ENCODE measurements around the gene H3-3A. TPM values are rescaled to one million over a fixed set of nuclear protein-coding genes. Genes with fewer than 3 reads are reported as not detected.

Gene H3-3A
- total RNA-seq, 4 donors from 2014 or later: 261 to 572 (median 348) TPM

DNA sequence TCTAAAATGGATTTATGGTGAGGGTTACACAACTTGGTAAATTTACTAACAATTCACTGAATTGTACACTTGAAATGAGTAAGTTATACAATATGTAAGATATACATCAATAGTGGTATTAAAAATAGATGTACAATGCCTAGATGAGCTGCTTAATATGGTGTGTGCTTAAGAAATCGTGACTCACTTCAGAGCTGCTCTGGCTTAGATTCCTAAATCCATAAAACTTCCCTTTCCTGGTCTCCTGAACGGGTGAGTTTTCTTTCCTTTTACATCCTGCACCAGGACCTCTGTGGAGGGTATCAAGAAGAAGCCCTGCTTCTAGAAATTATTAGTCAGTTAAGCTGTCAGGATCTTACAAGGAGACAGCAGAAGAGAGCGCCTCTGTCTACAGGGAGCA, 30.4 kb downstream of the H3-3A start:
- intact Hi-C loops (cut with DNase I; ENCODE audit: low total_unique reads): no loop called here
- Histone ChIP-seq H3K27me3 (no peaks in the 10 kb centered on the region), H3K4me1 (no peaks in the 10 kb centered on the region), H3K9me3 (no peaks in the 10 kb centered on the region), H3K27ac (no peak overlapping the region), H3K4me3 (no peak overlapping the region), H3K36me3 (no peaks in the 10 kb centered on the region)
- DNase-seq: no peak
- no peak for TF ChIP-seq POLR2A (IDR thresholded peaks at IDR 0.05)
- TF ChIP-seq, protein P1, sequence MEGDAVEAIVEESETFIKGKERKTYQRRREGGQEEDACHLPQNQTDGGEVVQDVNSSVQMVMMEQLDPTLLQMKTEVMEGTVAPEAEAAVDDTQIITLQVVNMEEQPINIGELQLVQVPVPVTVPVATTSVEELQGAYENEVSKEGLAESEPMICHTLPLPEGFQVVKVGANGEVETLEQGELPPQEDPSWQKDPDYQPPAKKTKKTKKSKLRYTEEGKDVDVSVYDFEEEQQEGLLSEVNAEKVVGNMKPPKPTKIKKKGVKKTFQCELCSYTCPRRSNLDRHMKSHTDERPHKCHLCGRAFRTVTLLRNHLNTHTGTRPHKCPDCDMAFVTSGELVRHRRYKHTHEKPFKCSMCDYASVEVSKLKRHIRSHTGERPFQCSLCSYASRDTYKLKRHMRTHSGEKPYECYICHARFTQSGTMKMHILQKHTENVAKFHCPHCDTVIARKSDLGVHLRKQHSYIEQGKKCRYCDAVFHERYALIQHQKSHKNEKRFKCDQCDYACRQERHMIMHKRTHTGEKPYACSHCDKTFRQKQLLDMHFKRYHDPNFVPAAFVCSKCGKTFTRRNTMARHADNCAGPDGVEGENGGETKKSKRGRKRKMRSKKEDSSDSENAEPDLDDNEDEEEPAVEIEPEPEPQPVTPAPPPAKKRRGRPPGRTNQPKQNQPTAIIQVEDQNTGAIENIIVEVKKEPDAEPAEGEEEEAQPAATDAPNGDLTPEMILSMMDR (IDR thresholded peaks at IDR 0.05): no peak

DNA sequence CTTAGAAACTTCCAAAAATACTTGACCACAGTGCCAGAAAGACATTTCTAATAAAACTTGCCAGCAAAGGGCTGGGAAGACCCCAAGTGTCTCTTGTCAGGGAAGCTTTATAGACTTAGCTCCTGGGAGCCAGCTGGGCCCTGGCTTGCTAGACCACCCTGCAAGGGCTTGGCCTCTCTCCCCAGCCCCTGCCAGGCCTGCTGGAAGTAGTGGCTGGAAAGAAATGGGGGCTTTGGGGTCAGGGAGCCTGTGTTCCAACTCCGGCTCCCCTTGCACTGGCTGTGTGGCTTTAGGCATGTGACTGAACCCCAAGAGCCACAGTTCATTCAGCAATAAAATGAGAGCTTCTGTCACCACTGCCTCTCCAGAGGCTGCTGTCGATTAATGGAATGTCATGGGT, 31.1 kb downstream of the H3-3A start:
- DNase-seq: no peak
- TF ChIP-seq POLR2A (IDR thresholded peaks at IDR 0.05): no peak
- TF ChIP-seq, protein P1 (IDR thresholded peaks at IDR 0.05): no peak
- Histone ChIP-seq H3K4me1 (no peaks in the 10 kb centered on the region), H3K4me3 (no peak overlapping the region), H3K27ac (no peak overlapping the region), H3K9me3 (no peaks in the 10 kb centered on the region), H3K27me3 (no peaks in the 10 kb centered on the region), H3K36me3 (no peaks in the 10 kb centered on the region)
- intact Hi-C loops (cut with DNase I; ENCODE audit: low total_unique reads): no loop called here

DNA sequence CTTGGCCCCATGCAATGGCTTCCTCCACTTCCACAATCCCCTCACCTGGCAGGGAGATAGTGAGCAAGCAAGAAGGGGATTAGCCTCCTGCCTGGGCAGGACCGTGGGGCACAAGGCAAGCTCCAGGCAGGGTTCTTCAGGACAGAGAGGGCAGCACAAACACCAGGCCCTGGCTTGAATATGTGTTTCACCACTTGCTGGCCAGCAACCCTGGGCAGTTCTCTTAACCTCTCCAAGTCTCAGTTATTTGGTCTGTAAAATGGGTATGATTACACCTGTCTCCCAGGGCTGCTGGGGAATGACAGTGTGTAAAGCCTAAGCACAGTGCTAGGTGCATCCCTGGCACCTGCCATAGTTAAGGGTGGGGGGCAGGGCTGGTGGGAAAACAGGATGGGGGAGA, 31.9 kb downstream of the H3-3A start:
- no peaks in the 10 kb centered on the region for H3K4me1 ChIP-seq
- intact Hi-C loops (cut with DNase I; ENCODE audit: low total_unique reads): no loop called here
- H3K27me3 ChIP-seq: no peaks in the 10 kb centered on the region
- TF ChIP-seq POLR2A (IDR thresholded peaks at IDR 0.05): no peak
- TF ChIP-seq, protein P1 (IDR thresholded peaks at IDR 0.05): no peak
- H3K4me3 ChIP-seq: no peak overlapping the region
- H3K36me3 ChIP-seq: no peaks in the 10 kb centered on the region
- H3K9me3 ChIP-seq: no peaks in the 10 kb centered on the region
- DNase-seq: no peak
- H3K27ac ChIP-seq: no peak overlapping the region

DNA sequence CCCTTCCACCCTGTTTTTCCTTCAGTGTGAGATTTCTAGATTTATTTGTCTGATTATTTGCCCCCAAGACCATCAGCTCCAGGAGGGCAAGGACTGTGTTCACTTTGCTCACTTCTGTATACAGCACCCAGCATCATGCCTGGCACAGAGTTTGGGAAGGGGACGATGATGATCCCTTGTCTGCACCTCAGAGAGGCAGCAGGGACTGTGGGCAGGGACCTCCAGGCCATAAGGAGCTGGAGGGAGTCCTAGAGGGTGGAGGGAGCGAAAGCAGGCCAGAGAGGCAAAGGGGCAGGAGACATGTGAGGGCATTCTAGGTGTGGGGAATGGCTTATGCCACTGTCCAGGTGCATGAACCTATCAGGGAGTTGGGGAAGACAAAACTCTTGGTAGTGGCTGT, 32.8 kb downstream of the H3-3A start:
- H3K4me3 ChIP-seq: no peak overlapping the region
- intact Hi-C loops (cut with DNase I; ENCODE audit: low total_unique reads): no loop called here
- no peaks in the 10 kb centered on the region for H3K36me3 ChIP-seq
- peaks cover 0 to 3% of the 10 kb centered on the region in 2 donors for H3K4me1 ChIP-seq
- TF ChIP-seq, protein P1 (IDR thresholded peaks at IDR 0.05): no peak
- TF ChIP-seq POLR2A (IDR thresholded peaks at IDR 0.05): no peak
- no peak for DNase-seq
- no peak overlapping the region for H3K27ac ChIP-seq
- no peaks in the 10 kb centered on the region for H3K27me3 ChIP-seq
- no peaks in the 10 kb centered on the region for H3K9me3 ChIP-seq

DNA sequence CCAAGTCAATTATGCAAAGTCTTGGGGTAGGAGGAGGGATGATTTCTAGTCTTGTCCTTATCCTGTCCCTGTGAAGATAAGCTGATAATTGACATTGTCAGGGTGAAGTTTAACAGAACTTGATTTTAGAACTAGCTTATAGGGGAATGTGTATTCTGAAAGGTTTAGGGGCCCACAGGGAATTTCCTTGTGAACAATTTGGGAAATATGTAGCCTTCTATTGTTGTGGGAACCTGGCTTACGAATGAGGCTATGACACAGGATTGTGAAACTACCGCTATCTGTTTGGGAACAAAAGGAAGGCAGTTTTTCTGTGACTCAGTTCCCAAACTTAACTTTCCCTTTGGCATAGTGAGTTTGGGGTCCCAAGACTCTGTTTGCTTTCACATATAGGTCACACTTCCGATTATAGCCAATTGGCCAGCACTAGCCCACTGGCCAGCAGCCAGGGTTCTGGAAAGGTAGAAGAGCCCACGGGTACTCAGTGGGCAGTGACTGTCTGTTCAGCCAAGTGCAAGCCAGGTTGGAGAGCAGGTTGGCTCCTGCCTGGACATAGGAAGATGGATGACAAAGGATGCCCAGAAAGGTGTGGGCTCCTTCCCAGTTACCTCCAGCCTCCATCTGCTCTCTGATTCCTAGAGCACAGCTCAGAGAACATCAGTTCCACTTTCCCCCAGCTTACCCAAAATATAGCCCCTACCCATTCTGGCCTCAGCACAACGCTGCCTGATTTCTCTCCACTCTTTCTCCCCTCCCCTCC, 35.5 kb downstream of the H3-3A start:
- intact Hi-C loops (cut with DNase I; ENCODE audit: low total_unique reads): no loop called here
- Histone ChIP-seq H3K27ac (no peak overlapping the region), H3K4me3 (no peak overlapping the region), H3K4me1 (peaks cover 0 to 3% of the 10 kb centered on the region in 2 donors), H3K27me3 (no peaks in the 10 kb centered on the region), H3K36me3 (no peaks in the 10 kb centered on the region), H3K9me3 (no peaks in the 10 kb centered on the region)
- no peak for TF ChIP-seq POLR2A (IDR thresholded peaks at IDR 0.05)
- TF ChIP-seq, protein P1 (IDR thresholded peaks at IDR 0.05): no peak
- DNase-seq: no peak

Data from uterus (tissue), 4 donors.